Heart left ventricle (tissue), 13 donors: ENCODE measurements around the gene KCNJ6.

Experiments
- CTCF ChIP-seq, 12 donors: fragments of 200-600 bp; sonication (generic) in 4 of 12; IDR thresholded peaks; one replicate each; pipeline versions ENCODE4 v1.5.0 to v1.8.0; 2018 to 2022; ENCODE audit warnings: antibody characterized with exemption in 12 of 12, mild to moderate bottlenecking in 5 of 12
- POLR2A ChIP-seq, 2 donors: fragments of 450-650 bp; IDR thresholded peaks; one replicate each; pipeline ENCODE4 v1.6.1; 2017; ENCODE audit warnings: antibody characterized with exemption in 2 of 2, mild to moderate bottlenecking in 2 of 2, moderate library complexity in 2 of 2
- donor health status: ischemic (EF 13 %, LVEDD 7.1; RV severe dilation, severe dysfunction).
- donor health status: DM: no; HTN: yes; CAD: no.
- donor health status: DM: no; HTN: no; CAD: no.
- donor health status: ischemic (EF 25% LVEDD 6.9; RV normal size, moderate dysfunction).
- donor health status: ischemic (EF 25% LVEDD 5.7; RV mildly dilated, moderate dysfunction).
- donor health status: ischemic (EF 35%, LVEDD 5.7; RV mildly dilated, moderate dysfunction).
- donor health status: nonischemic (EF 11% LVEDD 7.7; RV severe dilation, severe dysfunction).
- donor health status: DM: yes; HTN: yes; CAD: no.
- donor health status: PGD.
- donor health status: ischemic (EF 29% LVEDD 5.4; RV normal size, mild dysfunction).
- donor health status: nonischemic (EF 23%, LVEDD 6.1; RV moderate dilation, normal function).

- TF ChIP-seq CTCF (IDR thresholded peaks at IDR 0.05), result no peak
- no peak for TF ChIP-seq POLR2A (IDR thresholded peaks at IDR 0.05)
Measured at GRCh38 chr21:37607081-37607480, 309.2 kb downstream of the KCNJ6 start.
